Right lobe of liver (tissue), 4 donors: ENCODE results near the gene ALDH7A1.

ENCODE experiments used
- POLR2A ChIP-seq: fragments of 450-650 bp; IDR thresholded peaks from one replicate; pipeline ENCODE4 v1.6.1; 2017; ENCODE audit warnings: antibody characterized with exemption, mild to moderate bottlenecking
- TF ChIP-seq, protein P1 (sequence below), 4 donors: fragments of 200-600 bp in 3 of 4; fragments of 450-650 bp in 1 of 4; IDR thresholded peaks; one replicate each; pipeline versions ENCODE4 v1.5.1 to v1.8.0; 2016 to 2022; ENCODE audit warnings: antibody characterized with exemption in 4 of 4, mild to moderate bottlenecking in 2 of 4
- donor health status: DM: no; HTN: no; CAD: no.
- donor health status: DM: no; HTN: no; CAD: no.
- donor health status: DM: no; HTN: yes; CAD: no.

- TF ChIP-seq, protein P1, sequence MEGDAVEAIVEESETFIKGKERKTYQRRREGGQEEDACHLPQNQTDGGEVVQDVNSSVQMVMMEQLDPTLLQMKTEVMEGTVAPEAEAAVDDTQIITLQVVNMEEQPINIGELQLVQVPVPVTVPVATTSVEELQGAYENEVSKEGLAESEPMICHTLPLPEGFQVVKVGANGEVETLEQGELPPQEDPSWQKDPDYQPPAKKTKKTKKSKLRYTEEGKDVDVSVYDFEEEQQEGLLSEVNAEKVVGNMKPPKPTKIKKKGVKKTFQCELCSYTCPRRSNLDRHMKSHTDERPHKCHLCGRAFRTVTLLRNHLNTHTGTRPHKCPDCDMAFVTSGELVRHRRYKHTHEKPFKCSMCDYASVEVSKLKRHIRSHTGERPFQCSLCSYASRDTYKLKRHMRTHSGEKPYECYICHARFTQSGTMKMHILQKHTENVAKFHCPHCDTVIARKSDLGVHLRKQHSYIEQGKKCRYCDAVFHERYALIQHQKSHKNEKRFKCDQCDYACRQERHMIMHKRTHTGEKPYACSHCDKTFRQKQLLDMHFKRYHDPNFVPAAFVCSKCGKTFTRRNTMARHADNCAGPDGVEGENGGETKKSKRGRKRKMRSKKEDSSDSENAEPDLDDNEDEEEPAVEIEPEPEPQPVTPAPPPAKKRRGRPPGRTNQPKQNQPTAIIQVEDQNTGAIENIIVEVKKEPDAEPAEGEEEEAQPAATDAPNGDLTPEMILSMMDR (IDR thresholded peaks at IDR 0.05), result no peak
- TF ChIP-seq POLR2A, result no peak
These were observed 5.3 kb downstream of the ALDH7A1 start for GRCh38 chr5:126589536-126590297.
